HG03039 (cell line): Measurements from ENCODE around the gene LRRC3.
"Not testable (repeated sequence)": the region's sequence is repeated elsewhere in the genome, so short reads cannot be mapped to it uniquely, and the experiment has no call there.

ENCODE experiments used
- ATAC-seq: cut with Tn5 transposase; IDR thresholded peaks from one replicate; pipeline ENCODE4 v1.9.1; 2021; ENCODE audit warnings: mild to moderate bottlenecking, moderate library complexity; ENCODE audit not compliant: unreplicated experiment

The LRRC3 gene

DNA sequence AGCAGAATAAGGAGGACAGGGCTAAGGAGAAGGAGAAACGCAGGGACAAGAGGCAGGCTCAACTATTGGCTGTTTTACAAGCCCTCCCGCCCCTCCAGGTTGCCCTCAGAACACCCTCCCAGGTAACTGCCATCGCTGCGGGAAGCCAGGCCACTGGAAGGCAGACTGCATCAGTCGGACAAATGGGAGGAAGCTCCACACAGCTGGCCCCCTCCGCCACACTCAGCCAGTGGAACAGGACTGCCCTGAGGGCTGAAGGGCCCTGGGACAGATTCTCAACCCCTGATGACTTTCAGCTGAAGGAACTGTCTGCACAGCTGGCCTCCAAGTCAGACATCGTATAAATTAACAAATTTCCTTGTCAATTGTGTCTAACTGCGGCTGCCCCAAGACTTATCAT is 21.8 kb downstream of the LRRC3 start:
- no peak for ATAC-seq

DNA sequence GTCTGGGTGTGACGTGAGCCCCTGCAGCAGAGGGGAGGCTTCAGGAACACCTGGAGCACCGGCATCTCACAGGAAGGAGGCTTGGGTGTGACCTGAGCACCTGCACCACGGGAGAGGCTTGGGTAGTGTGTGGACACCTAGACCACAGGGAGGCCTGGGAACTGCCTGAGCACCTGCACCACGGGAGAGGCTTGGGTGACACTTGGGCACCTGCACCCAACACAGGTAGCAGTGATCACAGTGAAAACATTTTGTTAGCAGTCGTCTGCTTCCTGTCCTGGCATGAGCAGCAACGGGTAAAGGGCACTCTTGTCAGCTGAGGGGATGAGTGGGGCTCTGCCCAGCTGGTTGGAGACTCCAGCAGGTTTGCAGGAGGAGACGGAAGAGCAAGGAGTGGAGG is 22.4 kb downstream of the LRRC3 start:
- ATAC-seq, result no peak

DNA sequence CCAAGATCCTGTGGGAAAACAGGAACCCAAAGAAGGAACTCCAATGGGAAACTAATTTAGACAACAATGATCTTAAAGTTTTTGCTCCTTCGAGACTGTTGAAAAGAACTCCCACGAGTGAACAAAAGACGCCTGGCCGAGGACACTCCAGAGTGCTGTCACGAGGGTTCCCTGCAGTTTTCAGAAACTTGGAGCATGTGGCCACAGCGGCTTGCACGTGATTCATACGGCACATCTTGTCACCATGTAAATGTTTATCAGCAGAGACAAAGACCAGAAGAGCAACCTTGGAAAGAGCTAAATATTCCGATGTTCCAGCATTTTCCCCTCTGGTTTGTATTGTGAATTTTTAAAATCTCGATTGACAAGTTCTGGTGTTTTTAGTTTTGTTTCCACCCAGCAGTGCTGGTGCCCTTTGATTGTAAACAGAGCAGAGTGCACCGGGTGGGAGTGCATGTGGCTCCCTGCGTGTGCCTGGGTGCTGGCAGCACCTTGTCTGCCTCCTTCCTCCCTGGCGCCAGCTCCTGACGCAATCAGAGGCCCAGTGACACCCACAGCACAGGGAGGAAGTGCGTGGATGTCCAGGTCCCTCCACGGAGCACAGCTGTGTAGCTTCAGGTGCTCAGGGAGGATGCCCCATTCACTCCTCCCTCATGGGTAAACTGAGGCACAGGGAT is 23.0 kb downstream of the LRRC3 start:
- no peak for ATAC-seq

DNA sequence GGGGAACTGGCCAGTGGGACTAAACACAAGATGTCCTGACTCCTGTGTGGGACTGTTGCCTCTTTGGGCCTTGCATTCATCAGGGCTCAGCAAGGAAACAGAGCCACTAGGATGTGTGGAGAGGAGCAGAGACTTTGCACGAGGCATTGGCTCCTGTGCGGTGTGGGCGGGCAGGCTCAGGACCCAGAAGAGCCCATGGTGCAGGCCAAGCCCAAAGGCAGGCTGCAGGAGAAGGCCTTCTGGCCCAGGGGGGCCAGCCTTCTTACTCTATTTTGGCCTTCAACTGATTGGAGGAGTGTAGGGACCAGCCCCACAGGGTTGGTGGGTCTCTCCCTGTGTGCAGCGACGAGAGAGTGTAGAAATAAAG is 23.5 kb downstream of the LRRC3 start:
- no peak for ATAC-seq

DNA sequence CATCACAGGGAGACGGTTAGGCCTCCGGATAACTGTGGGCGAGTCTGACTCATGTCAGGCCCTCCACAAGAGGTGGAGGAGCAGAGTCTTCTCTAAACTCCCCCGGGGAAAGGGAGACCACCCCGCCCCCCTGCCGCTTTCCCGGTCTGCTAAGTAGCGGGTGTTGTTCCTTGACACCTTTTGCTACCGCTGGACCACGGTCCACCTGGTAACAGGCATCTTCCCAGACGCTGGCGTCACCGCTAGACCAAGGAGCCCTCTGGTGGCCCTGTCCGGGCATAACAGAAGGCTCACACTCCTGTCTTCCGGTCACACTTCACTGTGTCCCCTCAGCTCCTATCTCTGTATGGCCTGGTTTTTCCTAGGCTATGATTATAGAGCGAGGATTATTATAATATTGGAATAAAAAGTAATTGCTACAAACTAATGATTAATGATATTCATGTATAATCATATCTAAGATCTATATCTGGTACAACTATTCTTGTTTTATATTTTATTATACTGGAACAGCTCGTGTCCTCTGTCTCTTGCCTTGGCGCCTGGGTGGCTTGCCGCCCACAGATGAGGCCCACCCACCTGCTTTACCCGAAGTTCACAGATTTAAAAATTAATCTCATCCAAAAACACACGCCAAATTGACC is 24.4 kb downstream of the LRRC3 start:
- not testable (repeated sequence) for ATAC-seq

DNA sequence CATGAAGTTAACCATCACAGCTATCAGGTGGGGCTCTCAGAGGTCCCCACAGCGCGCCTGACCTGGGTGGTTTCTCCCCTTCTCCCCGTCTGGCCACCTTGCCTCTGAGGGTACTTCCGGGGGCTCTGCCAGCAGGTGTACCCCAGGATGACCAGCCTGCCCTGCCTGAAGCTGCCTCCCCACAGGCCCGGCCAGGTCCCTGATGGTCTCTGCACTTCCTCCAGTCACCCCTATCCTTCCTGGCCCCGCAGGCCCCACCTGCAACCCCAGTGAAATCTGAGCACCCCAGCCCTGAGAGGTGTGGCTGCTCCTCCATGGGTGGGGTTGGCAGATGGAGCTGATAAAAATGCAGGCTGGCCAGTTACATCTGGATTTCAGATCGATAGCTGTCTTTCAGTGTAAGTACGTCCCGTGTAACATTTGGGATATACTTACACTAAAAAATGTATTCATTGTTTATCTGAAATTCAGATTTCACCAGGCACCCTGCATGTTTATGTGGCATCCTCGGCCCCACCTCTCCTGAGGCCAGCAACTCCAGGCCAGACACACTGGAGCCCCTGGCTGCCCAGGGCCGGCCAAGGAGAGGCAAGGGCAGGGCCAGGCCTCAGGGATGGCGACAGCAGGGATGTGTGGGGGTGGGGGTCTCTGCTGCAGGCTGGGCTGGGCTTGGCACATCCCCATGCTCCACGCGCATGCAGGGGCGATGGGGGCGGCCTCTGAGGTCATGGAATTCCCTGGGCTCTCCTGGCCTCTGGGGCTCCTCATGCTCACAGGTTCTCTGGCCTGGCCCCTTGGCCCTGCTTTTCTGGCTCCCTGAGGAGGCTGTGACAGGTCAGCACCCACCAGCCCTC is 25.1 kb downstream of the LRRC3 start:
- ATAC-seq, result no peak

DNA sequence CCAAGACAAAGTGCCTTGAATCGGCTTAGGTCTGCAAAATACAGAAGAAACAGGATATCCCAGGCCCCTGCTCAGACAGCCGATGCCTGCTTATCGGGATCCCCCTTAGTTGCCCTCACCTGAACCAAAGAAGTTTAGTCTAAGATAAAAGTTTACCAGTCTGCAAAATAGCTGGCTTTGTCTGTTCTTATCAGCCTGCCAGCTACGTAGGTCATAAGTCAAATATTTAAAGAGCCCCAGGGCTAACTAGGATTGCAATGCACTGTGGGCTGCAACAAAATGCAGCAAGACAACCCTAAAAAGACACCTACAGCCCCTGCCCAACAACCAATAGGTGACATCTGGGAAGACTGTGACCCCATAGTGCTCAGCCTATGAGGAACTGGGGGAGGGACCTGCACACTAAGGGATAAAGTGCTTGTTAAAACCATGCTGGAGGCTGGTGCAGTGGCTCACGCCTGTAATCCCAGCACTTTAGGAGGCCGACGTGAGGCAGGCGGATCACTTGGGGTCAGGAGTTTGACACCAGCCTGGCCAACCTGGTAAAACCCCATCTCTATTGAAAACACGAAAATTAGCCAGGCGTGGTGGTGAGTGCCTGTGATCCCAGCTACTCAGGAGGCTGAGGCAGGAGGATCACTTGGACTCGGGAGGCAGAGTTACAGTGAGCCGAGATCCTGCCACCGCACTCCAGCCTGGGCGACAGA is 27.4 kb downstream of the LRRC3 start:
- no peak for ATAC-seq

DNA sequence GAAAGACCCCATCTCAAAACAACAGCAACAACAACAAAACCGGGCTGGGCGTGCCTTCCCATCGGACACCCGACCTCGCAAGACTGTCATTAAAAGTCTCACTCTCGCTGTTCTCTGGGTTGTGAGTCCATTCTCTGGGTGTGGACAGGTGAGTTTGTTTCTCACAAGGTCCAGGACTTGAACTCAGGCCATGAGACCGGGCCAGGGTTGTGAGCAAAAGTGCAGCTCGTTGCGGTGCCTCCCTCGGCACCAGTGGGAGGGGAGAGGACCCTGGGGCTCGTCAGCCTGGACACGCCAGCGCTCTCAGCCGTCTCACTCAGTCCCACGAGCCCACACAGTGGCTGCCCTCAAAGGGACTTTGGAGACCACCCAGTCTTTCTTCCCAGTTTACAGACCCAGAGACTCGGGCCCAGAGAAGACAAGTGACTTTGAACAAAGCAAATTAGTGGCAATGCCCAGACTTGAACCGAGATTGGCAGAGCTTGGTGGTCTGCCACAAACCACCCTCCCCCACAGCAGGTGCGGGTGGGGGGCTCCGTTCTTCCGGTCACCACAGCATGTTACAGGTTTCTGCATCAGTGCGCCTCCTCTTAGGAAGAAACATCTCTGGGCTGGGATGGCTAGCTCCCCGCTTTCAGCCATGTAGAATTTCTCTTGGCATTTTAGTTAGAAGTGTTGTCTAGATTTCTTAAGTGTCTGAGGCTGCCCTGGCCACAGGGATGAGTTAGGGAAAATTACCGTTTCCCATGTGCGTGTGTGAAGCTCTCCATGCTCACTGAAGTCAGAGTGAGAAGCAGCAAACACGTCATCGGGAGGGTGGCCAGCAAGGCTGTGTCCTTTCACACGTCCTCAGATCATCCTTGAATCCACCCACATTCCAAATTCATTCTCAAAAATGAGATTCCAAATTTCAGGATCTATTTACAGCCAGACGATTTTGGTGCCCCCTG is 28.3 kb downstream of the LRRC3 start:
- ATAC-seq, result no peak

DNA sequence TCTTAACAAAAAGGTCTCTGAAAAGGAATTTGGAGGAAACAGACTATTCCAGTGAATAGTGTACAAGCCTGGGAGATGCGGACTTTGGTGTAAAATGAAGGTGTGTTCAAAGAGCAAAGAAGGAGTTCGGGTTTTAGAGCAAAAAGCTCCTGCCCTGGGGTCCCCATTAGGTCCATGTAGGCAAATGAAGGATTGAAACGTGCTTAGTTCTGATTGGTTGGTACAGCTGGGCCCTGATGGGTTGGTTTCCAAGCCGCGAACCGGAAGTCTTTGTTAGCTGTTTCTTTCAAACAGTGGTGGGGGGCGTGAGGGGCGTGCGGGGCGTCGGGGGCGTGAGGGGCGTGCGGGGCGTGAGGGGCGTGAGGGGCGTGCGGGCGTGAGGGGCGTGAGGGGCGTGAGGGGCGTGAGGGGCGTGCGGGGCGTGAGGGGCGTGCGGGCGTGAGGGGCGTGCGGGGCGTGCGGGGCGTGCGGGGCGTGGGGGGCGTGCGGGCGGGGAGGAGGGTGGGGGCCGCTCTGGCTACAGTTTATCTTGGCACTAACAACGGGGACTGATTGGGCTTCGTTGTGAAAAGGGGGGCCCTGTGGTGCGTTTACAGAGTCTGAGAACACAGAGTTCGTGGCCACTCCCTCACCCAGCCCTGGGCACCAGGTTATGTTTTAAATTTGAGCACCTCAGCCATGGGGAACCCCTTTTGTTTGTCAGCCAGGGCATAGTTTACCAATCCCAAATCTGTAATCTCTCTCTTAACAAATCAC is 29.4 kb downstream of the LRRC3 start:
- ATAC-seq, result no peak

DNA sequence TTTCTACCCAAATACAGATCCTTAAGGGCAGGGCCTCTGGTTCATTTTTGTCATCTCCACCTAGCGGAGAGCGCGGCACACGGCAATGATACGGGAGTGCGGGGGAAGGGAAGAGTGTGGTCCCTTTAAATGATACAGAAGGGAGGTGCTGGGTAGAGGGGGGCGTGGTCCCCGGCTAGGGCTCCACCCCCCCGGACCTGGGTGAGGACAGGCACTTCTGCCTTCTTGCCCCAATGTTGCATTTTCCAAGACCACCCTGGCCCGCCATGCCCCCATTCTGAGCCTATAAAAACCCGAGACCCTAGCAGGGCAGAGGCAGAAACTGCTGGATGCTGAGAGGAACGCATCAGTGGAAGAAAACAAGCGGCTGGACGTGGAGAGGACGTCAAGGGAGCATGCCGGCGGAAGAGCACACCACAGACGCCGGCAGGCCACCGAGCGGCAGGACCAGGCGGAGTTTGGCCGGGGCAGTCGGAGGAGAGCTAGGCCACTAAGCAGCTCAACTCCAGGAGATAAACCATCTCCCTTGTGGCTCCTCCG is 30.0 kb downstream of the LRRC3 start:
- ATAC-seq, result no peak

DNA sequence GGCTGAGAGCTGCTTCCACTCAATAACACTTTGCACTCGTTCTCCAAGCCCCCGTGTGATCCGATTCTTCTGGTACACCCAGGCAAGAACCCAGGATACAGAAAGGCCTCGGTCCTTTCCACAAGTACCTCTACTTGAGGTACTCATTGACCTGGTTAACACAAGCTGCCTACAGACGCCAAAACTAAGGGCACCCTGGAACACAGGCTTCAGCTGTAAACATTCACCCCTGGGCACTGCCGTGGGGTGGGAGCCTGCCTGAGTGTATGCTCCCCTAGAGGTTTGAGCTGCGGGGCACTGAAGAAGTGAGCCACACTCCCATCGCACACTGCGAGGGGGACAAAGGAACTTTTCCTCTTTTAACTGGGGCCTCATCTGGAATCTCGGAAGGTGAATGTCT is 30.5 kb downstream of the LRRC3 start:
- no peak for ATAC-seq

DNA sequence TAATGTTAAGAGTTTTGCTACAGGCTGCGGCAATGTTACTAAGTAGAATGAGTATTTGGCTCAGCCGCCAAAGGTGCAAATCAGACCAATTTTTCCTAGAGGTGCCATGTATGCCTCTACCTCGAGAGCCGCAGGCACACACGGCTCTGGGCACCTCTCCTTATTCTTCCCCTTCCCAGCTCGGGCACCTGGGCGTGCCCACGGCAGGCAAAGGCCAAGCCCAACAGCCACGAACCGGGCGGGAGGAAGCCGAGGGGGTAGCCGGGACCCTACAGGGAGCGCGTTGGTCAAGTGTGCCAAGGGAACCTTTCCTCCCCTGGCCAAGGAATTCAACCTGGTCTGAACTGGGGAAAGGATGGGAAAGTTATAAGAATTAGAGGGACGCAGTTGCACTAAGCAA is 31.0 kb downstream of the LRRC3 start:
- no peak for ATAC-seq

DNA sequence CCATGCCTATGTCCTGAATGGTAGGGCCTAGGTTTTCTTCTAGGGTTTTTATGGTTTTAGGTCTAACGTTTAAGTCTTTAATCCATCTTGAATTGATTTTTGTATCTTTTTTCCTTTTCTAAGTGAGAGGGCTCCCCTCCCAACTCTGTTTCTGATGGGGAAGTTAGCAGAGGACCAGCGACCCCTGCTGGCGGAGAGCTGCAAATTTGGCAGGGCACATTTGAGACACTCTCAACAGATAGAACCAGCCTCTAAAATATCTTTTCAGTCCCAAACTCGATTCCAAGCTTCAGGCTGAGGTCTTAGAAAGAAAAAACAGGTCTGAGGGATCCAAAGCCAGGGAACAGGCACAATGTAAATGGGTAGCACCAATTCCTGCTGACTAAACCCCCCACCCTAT is 32.5 kb downstream of the LRRC3 start:
- no peak for ATAC-seq

DNA sequence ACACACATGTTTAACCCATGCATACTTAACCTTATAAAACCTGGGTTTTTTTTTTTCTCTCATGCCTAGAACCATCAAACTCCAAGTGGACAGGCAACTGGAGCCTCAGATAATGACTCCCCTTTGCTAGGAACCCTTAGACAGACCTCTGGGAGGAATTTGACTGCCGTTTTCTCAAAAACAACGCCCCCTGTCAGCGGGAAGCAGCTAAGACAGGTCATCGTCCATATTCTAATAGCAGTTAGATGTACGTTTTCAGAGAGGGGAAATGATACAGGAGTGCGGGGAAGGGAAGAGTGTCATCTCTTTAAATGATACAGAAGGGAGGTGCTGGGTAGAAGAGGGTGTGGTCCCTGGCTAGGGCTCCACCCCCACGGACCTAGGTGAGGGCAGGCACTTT is 34.7 kb downstream of the LRRC3 start:
- no peak for ATAC-seq

DNA sequence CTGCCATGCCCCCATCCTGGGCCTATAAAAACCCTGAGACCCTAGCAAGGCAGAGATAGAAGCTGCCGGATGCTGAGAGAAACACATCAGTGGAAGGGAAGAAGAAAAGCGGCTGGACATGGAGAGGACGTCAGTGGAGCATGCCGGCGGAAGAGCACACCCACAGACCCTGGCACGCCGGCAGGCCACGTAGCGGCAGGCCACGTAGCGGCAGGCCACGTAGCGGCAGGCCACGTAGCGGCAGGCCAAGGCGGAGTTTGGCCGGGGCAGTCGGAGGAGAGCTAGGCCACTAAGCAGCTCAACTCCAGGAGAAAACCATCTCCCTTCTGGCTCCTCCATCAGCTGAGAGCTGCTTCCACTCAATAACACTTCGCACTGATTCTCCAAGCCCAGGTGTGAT is 35.1 kb downstream of the LRRC3 start:
- no peak for ATAC-seq

DNA sequence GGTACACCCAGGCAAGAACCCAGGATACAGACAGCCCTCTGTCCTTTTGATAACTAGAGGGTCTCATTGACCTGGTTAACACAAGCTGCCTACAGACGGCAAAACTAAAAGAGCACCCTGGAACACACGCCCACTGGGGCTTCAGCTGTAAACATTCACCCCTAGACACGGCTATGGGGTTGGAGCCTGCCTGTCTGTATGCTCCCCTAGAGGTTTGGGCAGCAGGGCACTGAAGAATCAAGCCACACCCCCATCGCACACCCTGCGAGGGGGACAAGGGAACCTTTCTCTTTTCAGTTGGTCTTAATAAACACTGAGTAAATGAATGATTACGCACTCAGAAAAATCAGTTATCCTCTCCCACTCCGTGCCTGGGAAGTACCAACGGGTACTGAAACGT is 35.5 kb downstream of the LRRC3 start:
- no peak for ATAC-seq

DNA sequence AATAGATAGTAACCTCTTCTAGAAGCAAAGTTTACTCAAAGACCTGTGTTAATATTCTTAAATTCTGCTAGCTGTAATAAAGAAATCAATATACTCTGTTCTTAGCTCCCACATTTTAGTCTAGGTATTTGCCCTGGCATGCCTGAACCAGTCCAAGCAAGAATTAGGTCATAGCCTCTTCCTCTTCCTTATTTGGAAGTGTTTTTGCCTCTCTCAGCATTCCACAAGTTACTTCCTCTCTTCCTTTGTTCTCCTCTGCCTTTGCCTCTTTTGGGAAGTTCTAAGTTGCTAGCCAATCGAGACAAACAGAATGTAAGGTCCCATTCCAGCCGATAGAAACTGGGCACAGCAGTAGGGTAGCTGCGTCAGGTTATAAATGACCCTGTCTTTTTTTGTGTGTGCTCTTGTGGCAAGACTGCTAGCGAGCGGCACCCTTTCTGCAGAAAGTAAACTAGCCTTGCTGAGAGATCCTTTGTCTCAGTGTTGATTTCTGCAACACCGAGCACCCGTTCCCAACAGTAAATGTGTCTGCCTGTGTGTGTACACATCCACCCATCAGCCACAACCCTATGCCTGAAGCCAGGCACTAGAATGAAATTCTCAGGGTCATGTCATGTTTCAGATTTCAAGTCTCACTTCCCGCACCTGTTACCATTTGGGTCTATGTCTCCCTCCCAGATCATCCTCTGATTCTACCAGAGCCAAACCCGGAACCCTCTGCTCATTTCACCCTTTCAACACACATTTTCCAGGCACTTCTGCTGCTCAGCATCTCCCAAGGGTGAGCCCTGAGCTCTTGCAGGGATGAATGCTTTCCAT is 37.5 kb downstream of the LRRC3 start:
- no peak for ATAC-seq

DNA sequence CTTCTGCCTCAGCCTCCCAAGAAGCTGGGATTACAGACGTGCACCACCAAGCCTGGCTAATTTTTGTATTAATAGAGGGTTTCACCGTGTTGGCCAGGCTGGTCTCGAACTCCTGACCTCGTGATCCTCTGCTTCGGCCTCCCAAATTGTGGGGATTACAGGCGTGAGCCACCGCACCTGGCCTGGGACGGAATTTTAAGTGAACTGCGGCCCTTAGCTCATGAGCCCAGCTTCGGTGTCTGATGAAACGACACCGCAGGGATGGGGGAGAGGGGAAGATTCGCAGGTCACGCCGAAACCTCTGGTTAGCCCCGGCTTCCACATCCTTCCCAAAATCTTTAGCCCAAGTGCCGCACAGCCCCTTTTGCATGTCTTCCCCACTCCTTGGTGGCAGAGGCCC is 39.1 kb downstream of the LRRC3 start:
- ATAC-seq, result no peak

DNA sequence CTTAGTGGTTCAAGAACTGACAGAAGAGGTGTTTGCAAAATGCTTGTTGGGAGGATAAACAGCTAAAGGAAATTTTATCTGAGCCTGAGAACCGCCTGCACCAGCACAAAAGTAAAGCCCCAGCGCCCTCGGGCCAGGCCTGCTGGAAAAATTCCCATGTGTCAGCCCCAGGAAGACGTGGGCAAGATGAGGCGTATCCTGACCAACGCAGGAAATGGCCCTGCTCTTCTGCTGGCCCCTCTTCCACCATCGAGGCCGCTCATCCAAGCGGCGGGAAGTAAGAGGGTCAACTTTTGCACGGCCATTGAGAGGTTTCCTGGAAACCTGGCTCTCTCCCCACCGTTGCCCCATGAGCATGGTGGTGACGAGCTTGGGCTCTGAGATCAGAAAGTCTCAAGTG is 39.6 kb downstream of the LRRC3 start:
- ATAC-seq, result no peak
